ENCODE data around the gene DYRK2.
A peak's percentile ranks its signal among the peaks of the same experiment; 100 is the strongest.
"Not testable (repeated sequence)": the region's sequence is repeated elsewhere in the genome, so short reads cannot be mapped to it uniquely, and the experiment has no call there.

DYRK2 gene

DNA sequence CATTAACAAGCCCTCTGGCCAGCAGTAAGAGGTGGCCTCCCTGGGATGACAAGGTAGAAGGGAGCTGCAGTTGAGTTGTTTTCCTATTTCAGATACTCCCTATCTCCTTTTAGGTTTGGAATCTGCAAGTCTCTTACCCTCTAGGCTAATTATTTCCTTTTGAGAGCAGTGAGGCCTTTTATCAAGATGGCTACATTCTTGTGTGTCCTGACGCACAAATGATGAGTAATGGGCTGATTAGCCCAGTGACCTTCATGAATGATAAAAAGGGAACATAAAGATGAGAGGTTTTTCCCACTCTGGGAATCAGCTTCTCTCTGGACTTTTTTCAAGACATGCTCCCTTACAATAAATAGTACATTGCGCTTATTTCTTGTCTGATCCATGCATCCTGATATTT lies 22.9 kb downstream of the DYRK2 start:
- DNase-seq (ENCODE audit: low spot score): no peak

GRCh38 chr12:67671892-67672291 lies 23.3 kb downstream of the DYRK2 start:
- no peak for DNase-seq (ENCODE audit: low spot score)

DNA sequence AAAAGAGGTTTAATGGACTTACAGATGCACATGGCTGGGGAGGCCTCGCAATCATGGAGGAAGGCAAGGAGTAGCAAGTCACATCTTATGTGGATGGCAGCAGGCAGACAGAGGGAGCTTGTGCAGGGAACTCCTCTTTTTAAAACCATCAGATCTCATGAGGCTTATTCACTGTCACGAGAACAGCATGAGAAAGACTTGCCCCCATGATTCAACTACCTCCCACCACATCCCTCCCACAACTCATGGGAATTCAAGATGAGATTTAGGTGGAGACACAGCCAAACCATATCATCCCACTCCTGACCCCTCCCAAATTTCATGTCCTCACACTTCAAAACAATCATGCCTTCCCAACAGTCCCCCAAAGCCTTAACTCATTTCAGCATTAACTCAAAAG lies 24.0 kb downstream of the DYRK2 start:
- not testable (repeated sequence) for DNase-seq (ENCODE audit: low spot score)

GRCh38 chr12:67673509-67673908 lies 25.0 kb downstream of the DYRK2 start:
- not testable (repeated sequence) for DNase-seq (ENCODE audit: low spot score)

DNA sequence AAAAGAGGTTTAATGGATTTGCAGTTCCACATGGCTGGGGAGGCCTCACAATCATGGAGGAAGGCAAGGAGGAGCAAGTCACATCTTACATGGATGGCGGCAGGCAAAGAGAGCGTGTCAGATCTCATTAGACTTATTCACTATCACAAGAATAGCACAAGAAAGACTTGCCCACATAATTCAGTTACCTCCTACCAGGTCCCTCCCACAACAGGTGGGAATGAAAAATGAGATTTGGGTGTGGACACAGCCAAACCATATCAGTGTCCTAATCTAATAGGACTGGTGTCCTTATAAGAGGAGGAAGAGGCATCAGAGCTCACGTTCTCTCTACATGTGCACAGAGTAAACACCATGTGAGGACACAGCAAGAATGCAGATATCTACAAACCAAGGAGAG lies 25.9 kb downstream of the DYRK2 start:
- no peak for DNase-seq (ENCODE audit: low spot score)

- no peak for DNase-seq (ENCODE audit: low spot score)
Measured at GRCh38 chr12:67676624-67677023, 28.1 kb downstream of the DYRK2 start.

- DNase-seq (ENCODE audit: low spot score): no peak
Measured at GRCh38 chr12:67677166-67677565, 28.6 kb downstream of the DYRK2 start.

DNA sequence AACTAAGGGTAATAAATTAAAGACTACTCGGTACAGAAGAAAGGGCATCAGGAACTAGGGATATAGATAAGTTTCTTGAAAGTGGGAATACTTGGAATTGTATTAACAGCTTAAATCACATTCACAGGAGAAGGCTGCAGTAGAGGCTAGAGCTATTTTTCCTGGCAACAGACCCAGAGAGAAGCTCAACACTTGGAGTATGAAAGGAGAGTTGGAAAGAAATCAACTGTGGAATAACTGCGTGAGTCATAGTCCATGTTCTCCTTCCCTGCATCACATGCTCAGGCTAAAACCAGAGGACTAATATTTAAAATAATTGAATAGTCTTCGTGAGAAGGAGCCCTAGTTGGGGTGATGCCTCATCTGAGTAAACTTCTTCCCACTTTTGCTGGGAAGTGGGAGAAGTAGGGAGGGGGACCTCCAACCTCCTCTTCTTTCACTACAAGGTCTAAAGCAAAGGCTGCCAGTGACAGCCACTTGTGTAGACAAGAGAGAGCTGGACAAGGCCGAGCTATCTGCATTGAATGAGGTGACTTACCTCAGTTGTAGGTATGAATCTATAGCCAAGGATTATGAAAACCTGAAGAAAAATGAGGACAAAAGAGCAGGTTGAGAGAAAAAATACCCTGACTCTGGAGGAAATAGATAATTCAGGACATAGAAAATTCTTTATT lies 32.7 kb downstream of the DYRK2 start:
- DNase-seq (ENCODE audit: low spot score): no peak

- DNase-seq (ENCODE audit: low spot score): no peak
Measured at GRCh38 chr12:67681941-67682620, 33.5 kb downstream of the DYRK2 start.

DNA sequence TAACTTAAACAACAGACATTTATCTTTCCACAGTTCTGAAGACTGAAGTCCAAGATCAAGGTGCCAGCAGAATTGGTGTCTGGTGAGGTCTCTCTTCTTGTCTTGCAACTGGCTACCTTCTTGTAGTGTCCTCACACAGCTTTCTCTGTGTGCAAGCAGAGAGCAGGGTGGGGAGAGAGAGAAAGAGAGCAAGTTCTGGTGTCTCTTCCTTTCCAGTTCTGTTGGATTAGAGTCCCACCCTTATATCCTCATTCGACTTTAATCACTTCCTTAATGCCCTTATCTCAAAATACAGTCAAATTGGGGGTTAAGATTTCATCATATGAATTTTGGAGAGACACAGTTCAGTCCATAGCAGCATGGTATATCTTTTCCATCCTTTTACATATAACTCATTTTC lies 40.8 kb downstream of the DYRK2 start:
- DNase-seq (ENCODE audit: low spot score): no peak

DNA sequence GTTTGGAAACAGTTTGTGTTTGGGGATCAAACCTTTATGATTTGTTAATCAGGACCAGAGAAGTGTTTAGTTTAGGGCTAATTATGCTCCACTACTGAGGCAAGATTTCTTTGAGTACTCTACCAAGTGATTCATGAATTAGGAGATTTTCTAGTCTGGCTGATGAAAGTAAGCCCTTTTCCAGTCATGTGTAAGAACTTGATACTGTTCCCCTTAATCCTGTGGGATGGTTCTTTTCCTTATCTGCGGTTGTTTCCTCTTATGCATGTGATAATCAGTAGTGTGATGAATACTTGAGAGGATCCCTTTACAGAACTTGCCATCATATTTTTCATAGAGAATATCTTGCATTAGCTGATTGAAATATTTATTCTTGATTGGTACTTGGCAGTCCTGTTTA lies 42.1 kb downstream of the DYRK2 start:
- no peak for DNase-seq (ENCODE audit: low spot score)

GRCh38 chr12:67691220-67691619 lies 42.7 kb downstream of the DYRK2 start:
- no peak for DNase-seq (ENCODE audit: low spot score)

- no peak for DNase-seq (ENCODE audit: low spot score)
Measured at GRCh38 chr12:67692135-67692534, 43.6 kb downstream of the DYRK2 start.

- no peak for DNase-seq (ENCODE audit: low spot score)
Measured at GRCh38 chr12:67692966-67693365, 44.4 kb downstream of the DYRK2 start.

GRCh38 chr12:67693894-67694293 lies 45.3 kb downstream of the DYRK2 start:
- DNase-seq (ENCODE audit: low spot score): no peak

DNA sequence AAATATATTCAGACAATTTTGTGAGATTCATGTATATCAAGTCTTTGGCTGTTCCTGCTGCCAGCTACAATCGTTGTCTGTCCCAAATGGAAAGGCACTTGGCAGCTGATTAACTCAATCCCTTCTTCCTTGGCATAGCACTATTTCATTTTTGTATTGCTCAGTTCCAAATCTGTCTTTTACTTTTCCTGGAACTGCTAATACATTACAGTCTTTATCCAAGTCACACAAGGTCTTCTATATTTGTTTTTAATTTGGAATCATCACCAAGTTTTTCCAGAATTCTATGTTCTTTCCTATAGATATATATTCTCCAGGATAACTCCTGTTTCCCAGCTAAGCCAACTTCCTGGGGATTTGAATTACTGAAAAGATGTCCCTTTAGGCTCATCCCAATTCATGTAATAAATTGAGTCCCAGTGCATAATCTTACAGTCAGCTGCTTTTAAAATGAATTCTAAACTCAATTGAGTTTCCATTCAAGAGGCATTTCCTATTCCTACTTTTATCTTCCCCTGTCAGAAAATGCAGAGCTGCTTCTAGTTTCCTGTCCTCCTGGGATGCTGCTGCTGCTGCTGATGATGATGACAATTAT lies 45.9 kb downstream of the DYRK2 start:
- no peak for DNase-seq (ENCODE audit: low spot score)

GRCh38 chr12:67695974-67696373 lies 47.4 kb downstream of the DYRK2 start:
- no peak for DNase-seq (ENCODE audit: low spot score)

DNA sequence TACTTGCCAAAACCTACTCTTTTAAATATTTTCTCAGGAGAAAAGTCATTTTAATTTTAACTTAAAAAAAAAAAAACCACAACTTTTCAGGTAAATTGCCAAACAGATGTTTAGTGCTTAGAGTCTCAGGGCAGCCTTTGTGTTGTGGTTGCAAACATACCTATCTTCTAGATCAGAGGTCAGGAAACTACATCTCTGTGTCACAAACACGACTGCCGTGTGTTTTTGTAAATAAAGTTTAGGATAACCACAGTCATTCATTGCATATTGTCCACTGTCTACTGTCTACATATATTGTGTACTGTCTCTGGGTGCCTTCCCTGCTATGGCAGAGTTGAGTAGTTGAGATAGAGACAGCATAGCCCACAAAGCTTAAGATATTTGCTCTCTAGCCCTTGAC lies 48.9 kb downstream of the DYRK2 start:
- DNase-seq (ENCODE audit: low spot score): peak; percentile 36

DNA sequence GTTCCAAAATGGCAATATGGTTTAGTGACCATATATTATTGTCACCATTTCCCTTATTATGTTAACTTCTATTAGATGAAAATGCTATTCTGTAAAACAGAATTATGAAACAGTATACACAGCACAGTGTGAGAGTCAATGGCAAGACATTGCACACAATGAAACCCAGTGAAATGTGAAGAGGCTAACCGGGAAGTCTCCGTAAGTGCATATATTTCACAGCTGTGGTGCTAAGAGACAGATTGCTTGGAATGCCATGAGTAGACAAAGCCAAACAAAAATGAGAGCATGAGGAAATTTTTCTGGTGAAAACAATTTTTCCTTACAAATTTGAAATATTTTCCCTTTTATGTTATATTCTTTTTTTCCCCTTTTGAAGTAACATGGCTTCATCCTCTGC lies 49.4 kb downstream of the DYRK2 start:
- no peak for DNase-seq (ENCODE audit: low spot score)

DNA sequence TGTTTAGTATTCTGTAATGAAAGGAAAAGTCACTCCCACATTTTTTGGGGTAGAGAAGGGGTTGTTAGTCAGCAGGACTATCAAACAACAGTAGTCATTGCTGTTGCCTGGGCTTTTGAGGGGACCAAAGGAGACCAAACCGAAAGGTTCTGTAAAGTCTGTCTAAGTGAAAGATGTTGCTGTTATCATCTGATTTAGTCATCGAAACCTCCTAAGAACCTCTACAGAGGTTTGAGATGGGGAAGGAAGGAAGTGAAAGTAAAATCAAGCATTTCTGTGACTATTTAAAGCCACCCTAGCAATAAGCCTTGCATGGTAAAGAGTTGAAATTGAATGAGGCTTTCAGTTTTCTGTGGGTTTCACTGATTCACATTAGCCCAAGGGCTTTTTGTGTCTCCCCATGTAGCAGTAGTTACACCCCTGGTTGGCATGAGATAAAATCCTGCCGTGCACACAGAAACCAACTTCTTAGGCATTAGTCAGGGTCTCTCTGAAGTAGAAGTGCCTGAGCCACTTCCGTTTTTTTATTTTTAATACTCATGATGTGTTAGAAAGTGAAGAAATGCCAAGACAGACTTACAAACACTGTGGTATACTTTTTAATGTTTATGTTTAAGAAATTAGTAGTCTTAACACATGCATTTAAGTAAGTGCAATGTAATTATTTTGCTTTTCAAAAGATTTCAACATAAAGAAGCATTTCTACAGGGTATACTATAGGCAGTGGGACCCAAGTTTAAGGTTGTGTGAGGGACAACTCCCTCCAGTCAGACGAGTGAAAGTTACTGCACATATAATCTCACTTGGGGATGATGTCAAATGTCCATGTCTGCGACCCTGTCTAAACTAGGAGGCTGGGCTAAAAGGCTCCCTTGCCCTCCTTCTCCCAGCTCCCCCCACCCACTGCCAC lies 50.4 kb downstream of the DYRK2 start:
- peak; percentile 71 for DNase-seq (ENCODE audit: low spot score)

- DNase-seq (ENCODE audit: low spot score): no peak
Measured at GRCh38 chr12:67701121-67701520, 52.6 kb downstream of the DYRK2 start.

- DNase-seq (ENCODE audit: low spot score): no peak
Measured at GRCh38 chr12:67702136-67702535, 53.6 kb downstream of the DYRK2 start.

GRCh38 chr12:67704071-67704470 lies 55.5 kb downstream of the DYRK2 start:
- DNase-seq (ENCODE audit: low spot score): no peak
